Transverse colon (tissue), 4 donors: ENCODE data around the gene SP2.

Experiments
- POLR2A ChIP-seq: fragments of 450-650 bp; IDR thresholded peaks from one replicate; pipeline ENCODE4 v1.6.1; 2016; ENCODE audit warnings: antibody characterized with exemption, mild to moderate bottlenecking, moderate library complexity
- POLR2AphosphoS5 ChIP-seq, 3 donors: sonication (generic); formaldehyde crosslinking; IDR thresholded peaks; one replicate each; pipeline ENCODE4 v1.6.1; 2016; ENCODE audit warnings: antibody characterized with exemption in 3 of 3
- TF ChIP-seq, protein P1 (sequence below), 5 experiments: fragments of 200-600 bp in 3 of 5; fragments of 450-650 bp in 2 of 5; sonication (generic) in 3 of 5; IDR thresholded peaks; 1 replicate in 2 of 5; 2 replicates in 3 of 5; pipeline ENCODE4 v1.5.1; 2016 to 2017; ENCODE audit warnings: antibody characterized with exemption in 5 of 5, inconsistent platforms in 3 of 5, mild to moderate bottlenecking in 2 of 5, moderate library complexity in 1 of 5

- TF ChIP-seq, protein P1, sequence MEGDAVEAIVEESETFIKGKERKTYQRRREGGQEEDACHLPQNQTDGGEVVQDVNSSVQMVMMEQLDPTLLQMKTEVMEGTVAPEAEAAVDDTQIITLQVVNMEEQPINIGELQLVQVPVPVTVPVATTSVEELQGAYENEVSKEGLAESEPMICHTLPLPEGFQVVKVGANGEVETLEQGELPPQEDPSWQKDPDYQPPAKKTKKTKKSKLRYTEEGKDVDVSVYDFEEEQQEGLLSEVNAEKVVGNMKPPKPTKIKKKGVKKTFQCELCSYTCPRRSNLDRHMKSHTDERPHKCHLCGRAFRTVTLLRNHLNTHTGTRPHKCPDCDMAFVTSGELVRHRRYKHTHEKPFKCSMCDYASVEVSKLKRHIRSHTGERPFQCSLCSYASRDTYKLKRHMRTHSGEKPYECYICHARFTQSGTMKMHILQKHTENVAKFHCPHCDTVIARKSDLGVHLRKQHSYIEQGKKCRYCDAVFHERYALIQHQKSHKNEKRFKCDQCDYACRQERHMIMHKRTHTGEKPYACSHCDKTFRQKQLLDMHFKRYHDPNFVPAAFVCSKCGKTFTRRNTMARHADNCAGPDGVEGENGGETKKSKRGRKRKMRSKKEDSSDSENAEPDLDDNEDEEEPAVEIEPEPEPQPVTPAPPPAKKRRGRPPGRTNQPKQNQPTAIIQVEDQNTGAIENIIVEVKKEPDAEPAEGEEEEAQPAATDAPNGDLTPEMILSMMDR (IDR thresholded peaks at IDR 0.05) = no peak
- no peak for TF ChIP-seq POLR2AphosphoS5 (IDR thresholded peaks at IDR 0.05)
- TF ChIP-seq POLR2A = no peak
These were observed 65.4 kb downstream of the SP2 start for GRCh38 chr17:47961406-47961805.
